RWPE2 (cell line): ENCODE data around the gene AKAP6.
A peak's percentile ranks its signal among the peaks of the same experiment; 100 is the strongest.

Experiments used
- ATAC-seq: fragments of 200-7000 bp; cut with Tn5 transposase; 3 replicates; pipeline ENCODE4 v1.9.1; 2021; ENCODE audit warnings: low read depth
- DNase-seq: peaks from one replicate; pipeline ENCODE4 v3.0.0-alpha.2; 2020; ENCODE audit warnings: low spot score
- H3K27ac ChIP-seq: fragments of 450-650 bp; 2 replicates; pipeline ENCODE4 v1.5.1; 2017; ENCODE audit warnings: mild to moderate bottlenecking; ENCODE audit not compliant: poor library complexity, severe bottlenecking
- H3K27me3 ChIP-seq: fragments of 250-450 bp; sonication (Bioruptor Pico); 2 replicates; pipeline ENCODE4 v1.5.1; 2021; ENCODE audit warnings: mild to moderate bottlenecking, moderate library complexity; ENCODE audit not compliant: insufficient read depth, poor library complexity, severe bottlenecking
- H3K36me3 ChIP-seq: fragments of 250-450 bp; sonication (Bioruptor Pico); 2 replicates; pipeline ENCODE4 v1.5.1; 2020; ENCODE audit warnings: low read depth, mild to moderate bottlenecking, moderate library complexity
- H3K4me1 ChIP-seq: fragments of 250-450 bp; sonication (Bioruptor Pico); 2 replicates; pipeline ENCODE4 v1.5.1; 2021; ENCODE audit warnings: mild to moderate bottlenecking, moderate library complexity; ENCODE audit not compliant: insufficient read depth, poor library complexity, severe bottlenecking
- H3K4me3 ChIP-seq: fragments of 250-450 bp; sonication (Bioruptor Pico); 2 replicates; pipeline ENCODE4 v1.5.1; 2021; ENCODE audit warnings: mild to moderate bottlenecking, moderate library complexity; ENCODE audit not compliant: severe bottlenecking
- H3K9me3 ChIP-seq: fragments of 250-450 bp; sonication (Bioruptor Pico); 2 replicates; pipeline ENCODE4 v1.5.1; 2021; ENCODE audit warnings: mild to moderate bottlenecking, moderate library complexity; ENCODE audit not compliant: severe bottlenecking
- CTCF ChIP-seq: fragments of 450-650 bp; IDR thresholded peaks from one replicate; pipeline ENCODE4 v1.5.1; 2017; ENCODE audit warnings: mild to moderate bottlenecking, moderate library complexity; ENCODE audit not compliant: poor library complexity, severe bottlenecking

Gene AKAP6

GRCh38 chr14:32630701-32631100, 301.6 kb downstream of the AKAP6 start:
- no peaks in the 10 kb centered on the region for H3K36me3 ChIP-seq
- H3K4me1 ChIP-seq: peaks cover 8% of the 10 kb centered on the region
- no peak for DNase-seq
- H3K9me3 ChIP-seq: no peaks in the 10 kb centered on the region
- TF ChIP-seq CTCF: no peak
- no peak overlapping the region for H3K4me3 ChIP-seq
- ATAC-seq: no peak
- H3K27ac ChIP-seq: no peak overlapping the region
- H3K27me3 ChIP-seq: no peaks in the 10 kb centered on the region

GRCh38 chr14:32633224-32633859, 304.2 kb downstream of the AKAP6 start:
- H3K4me3 ChIP-seq: no peak overlapping the region
- H3K27ac ChIP-seq: no peak overlapping the region
- H3K36me3 ChIP-seq: no peaks in the 10 kb centered on the region
- H3K27me3 ChIP-seq: no peaks in the 10 kb centered on the region
- no peaks in the 10 kb centered on the region for H3K9me3 ChIP-seq
- DNase-seq: no peak
- no peak for ATAC-seq
- no peak for TF ChIP-seq CTCF
- H3K4me1 ChIP-seq: peaks cover 8% of the 10 kb centered on the region

GRCh38 chr14:32633930-32634329, 304.8 kb downstream of the AKAP6 start:
- no peak; the same call in 2 of the 3 replicates for ATAC-seq
- peaks cover 8% of the 10 kb centered on the region for H3K4me1 ChIP-seq
- no peak overlapping the region for H3K27ac ChIP-seq
- H3K9me3 ChIP-seq: no peaks in the 10 kb centered on the region
- H3K36me3 ChIP-seq: no peaks in the 10 kb centered on the region
- DNase-seq: no peak
- TF ChIP-seq CTCF: no peak
- H3K27me3 ChIP-seq: no peaks in the 10 kb centered on the region
- no peak overlapping the region for H3K4me3 ChIP-seq

GRCh38 chr14:32635061-32635719, 306.1 kb downstream of the AKAP6 start:
- Histone ChIP-seq H3K9me3 (no peaks in the 10 kb centered on the region), H3K27me3 (no peaks in the 10 kb centered on the region), H3K4me1 (peaks cover 8% of the 10 kb centered on the region), H3K4me3 (no peak overlapping the region), H3K27ac (no peak overlapping the region), H3K36me3 (no peaks in the 10 kb centered on the region)
- DNase-seq (no peak), ATAC-seq (peak; percentile 79)
- no peak for TF ChIP-seq CTCF

GRCh38 chr14:32637582-32637981, 308.5 kb downstream of the AKAP6 start:
- ATAC-seq (no peak), DNase-seq (no peak)
- H3K36me3 ChIP-seq: no peaks in the 10 kb centered on the region
- no peaks in the 10 kb centered on the region for H3K27me3 ChIP-seq
- no peak overlapping the region for H3K27ac ChIP-seq
- H3K4me3 ChIP-seq: no peak overlapping the region
- peaks cover 8% of the 10 kb centered on the region for H3K4me1 ChIP-seq
- no peak for TF ChIP-seq CTCF
- H3K9me3 ChIP-seq: no peaks in the 10 kb centered on the region
